Retina (tissue), 1 donor: ENCODE data around the gene PLK5.
"Not testable (repeated sequence)": the region's sequence is repeated elsewhere in the genome, so short reads cannot be mapped to it uniquely, and the experiment has no call there.

Source experiments
- DNase-seq: peaks from one replicate; pipeline ENCODE4 v3.0.0-alpha.2; 2016

The PLK5 gene

GRCh38 chr19:1526979-1527649 is 3.2 kb downstream of the PLK5 start:
- DNase-seq: no peak

DNA sequence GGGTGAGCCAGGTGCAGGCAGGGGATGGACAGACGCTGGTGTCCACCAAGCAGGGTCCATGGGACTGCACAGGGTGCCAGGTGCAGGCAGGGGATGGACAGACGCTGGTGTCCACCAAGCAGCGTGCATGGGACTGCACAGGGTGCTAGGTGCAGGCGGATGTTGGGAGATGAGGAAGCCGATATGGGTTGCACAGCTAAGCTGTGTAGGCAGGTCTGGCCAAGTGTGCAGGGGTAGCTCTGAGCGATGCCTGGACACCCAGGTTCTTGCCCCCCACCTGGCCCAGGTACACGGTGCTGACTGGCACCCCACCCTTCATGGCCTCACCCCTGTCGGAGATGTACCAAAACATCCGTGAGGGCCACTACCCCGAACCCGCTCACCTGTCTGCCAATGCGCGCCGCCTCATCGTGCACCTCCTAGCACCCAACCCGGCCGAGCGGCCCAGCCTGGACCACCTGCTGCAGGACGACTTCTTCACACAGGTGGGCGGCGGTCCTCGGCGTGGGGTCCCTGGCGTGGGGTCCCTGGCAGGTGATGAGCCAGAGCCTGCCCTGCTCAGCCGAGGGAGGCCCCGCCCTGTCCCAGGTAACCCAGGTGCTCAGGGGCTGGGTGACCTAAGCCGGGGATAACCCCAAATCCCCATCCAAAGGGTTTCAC is 3.9 kb downstream of the PLK5 start:
- DNase-seq: no peak

- DNase-seq: no peak
Observed at GRCh38 chr19:1528596-1529429, 4.9 kb downstream of the PLK5 start.

- no peak for DNase-seq
Observed at GRCh38 chr19:1529430-1529816, 5.5 kb downstream of the PLK5 start.

GRCh38 chr19:1530856-1531255 is 7.0 kb downstream of the PLK5 start:
- not testable (repeated sequence) for DNase-seq

DNA sequence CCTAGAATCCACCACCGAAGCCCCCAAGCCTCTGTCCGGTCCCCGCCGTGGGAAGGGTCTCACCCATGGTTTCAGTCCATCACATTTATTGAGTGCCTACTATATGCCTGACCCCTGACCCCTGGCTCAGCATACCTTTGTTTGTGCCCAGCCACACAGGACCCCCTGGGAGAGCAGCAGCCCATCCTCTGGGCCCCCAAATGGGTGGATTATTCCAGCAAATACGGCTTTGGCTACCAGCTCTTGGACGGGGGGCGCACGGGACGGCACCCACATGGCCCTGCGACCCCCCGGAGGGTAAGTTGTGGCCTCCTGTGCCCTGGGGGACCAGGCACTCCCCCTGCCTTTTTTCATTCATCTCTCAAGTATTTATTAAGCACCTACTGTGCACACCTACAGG is 7.7 kb downstream of the PLK5 start:
- no peak for DNase-seq

DNA sequence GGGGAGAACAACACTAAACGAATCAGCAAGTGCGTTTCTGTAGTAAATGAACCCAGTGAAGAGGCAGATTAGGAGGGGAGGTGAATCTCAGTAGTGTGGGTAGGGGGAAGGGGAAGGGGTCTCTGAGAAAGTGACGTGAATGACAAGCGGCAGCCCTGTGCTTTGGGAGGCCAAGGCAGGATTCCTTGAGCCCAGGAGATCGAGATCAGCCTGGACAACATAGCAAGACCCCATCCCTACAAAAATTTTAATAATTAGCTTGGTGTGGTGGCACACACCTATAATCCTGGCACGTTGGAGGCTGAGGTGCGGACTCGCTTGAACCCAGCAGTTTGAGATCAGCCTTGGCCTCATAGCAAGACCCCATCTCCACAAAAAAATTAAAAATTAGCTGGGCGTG is 8.1 kb downstream of the PLK5 start:
- no peak for DNase-seq

- DNase-seq: no peak
Observed at GRCh38 chr19:1533510-1534150, 9.8 kb downstream of the PLK5 start.

- no peak for DNase-seq
Observed at GRCh38 chr19:1534972-1535371, 11.1 kb downstream of the PLK5 start.

- DNase-seq: not testable (repeated sequence)
Observed at GRCh38 chr19:1535699-1536098, 11.8 kb downstream of the PLK5 start.

- DNase-seq: no peak
Observed at GRCh38 chr19:1538978-1539377, 15.1 kb downstream of the PLK5 start.

DNA sequence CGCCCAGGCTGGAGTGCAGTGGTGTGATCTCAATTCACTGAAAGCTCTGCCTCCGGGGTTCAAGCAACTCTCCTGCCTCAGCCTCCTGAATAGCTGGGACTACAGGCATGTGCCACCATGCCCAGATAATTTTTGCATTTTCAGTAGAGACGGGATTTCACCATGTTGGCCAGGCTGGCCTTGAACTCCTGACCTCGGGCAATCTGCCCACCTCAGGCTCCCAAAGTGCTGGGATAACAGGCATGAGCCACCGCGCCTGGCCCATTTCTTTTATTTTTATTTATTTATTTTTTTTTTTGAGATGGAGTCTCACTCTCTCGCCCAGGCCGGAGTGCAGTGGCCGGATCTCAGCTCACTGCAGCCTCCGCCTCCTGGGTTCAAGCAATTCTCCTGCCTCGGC is 15.9 kb downstream of the PLK5 start:
- not testable (repeated sequence) for DNase-seq

DNA sequence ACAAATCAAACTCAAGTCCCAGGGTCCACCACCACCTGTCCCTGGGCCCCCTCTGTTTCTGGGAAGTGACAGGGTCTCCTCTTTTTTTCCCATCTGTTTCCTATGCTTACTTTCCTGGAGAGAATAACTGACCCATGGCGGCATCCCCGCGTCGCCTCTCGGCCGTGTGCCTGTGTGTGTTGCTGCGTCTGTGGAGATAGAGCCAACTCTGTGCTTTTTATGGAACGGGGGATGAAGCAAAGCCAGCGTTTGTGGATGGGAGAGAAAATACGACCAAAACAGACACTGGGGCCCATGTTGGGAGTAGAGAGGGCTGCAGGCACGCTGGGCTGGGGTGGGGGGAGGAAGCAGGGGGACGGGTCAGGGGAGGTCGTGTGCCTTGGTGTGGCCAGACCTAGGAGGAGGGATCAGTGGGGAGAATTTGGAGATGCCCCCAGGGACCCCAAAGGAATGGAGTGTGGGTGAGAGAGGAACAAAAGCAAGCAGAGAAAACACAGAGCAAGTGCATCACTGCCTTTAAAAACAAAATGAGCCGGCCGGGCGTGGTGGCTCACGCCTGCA is 16.6 kb downstream of the PLK5 start:
- DNase-seq: no peak

DNA sequence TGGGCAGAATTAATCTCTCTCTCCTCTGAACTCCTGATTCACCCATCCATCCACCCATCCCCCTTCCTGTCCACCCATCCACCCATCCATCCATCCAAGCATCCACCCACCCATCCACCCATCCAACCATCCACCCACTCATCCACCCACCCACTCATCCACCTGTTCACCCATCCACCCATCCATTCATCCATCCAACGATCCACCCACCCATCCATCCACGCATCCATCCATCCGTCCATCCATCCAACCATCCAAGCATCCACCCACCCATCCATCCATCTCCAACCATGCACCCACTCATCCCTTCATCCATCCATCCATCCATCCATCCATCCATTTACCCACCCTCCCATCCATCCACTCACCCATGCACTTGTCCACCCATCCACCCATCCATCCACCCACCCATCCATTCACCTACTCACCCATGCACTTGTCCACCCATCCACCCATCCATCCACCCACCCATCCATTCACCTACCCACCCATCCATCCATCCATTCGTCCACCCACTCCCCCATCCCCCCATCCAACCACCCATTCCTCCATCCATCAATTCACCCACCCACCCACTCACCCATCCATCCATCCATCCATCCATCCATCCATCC is 25.6 kb downstream of the PLK5 start:
- DNase-seq: no peak

- DNase-seq: no peak
Observed at GRCh38 chr19:1551068-1552040, 27.5 kb downstream of the PLK5 start.

GRCh38 chr19:1553415-1553814 is 29.5 kb downstream of the PLK5 start:
- DNase-seq: no peak

DNA sequence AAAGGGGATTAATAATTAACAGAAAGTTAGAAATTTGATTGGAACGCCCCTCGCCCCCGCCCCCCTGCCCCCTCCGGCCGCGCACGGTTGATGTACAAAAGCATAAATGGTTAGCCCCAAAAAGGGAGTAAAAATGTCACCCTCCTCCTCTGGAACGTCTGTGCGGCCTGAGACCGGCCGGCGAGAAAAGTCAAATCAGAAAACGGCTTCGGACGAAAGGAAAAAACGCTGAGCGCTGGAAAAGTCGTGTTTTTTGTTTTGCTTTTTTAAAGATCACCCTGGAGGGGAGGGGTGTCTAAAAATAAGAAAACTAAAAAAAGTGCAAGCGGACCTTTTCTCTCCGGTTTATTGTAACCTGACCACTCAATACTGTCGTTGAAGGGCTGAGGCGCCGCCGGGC is 31.1 kb downstream of the PLK5 start:
- DNase-seq: no peak

GRCh38 chr19:1555487-1556389 is 31.9 kb downstream of the PLK5 start:
- DNase-seq: no peak

GRCh38 chr19:1556390-1557070 is 32.7 kb downstream of the PLK5 start:
- no peak for DNase-seq

GRCh38 chr19:1558552-1558951 is 34.7 kb downstream of the PLK5 start:
- DNase-seq: no peak
